Measurements from ENCODE around the gene PTGIS. TPM values are rescaled to one million over a fixed set of nuclear protein-coding genes. Genes with fewer than 3 reads are reported as not detected.
A peak's percentile ranks its signal among the peaks of the same experiment; 100 is the strongest.

The PTGIS gene
- total and polyA plus RNA-seq, 12 donors = 6.5 to 66.8 (median 20.2) TPM

- Histone ChIP-seq H3K27ac (peak overlapping the region in 6 of 10 donors; percentile 16 to 53 (median 22)), H3K4me1 (peaks cover 7 to 66% (median 26%) of the 10 kb centered on the region in 9 donors), H3K9me3 (no peaks in the 10 kb centered on the region), H3K27me3 (peaks cover 0 to 10% (median 0%) of the 10 kb centered on the region in 7 donors), H3K4me3 (no peak overlapping the region), H3K36me3 (no peaks in the 10 kb centered on the region)
- intact Hi-C loops (cut with DNase I) = loop anchor here in 1 of 10 donors (5.0 kb wide), 1 partner anchor 35 kb away; no protein-coding TSS in a partner anchor
- DNase-seq (no peak), ATAC-seq (no peak)
- WGBS, 2 donors = 68 to 71% methylated on average over 5 of the region's 5 CpGs
- no peak for TF ChIP-seq CTCF (IDR thresholded peaks at IDR 0.05)
Observed at GRCh38 chr20:49557449-49557848, 10.5 kb downstream of the PTGIS start.

GRCh38 chr20:49556621-49557020 lies 11.3 kb downstream of the PTGIS start:
- H3K9me3 ChIP-seq = no peaks in the 10 kb centered on the region
- DNase-seq (no peak), ATAC-seq (no peak)
- H3K27ac ChIP-seq = peak overlapping the region in 4 of 10 donors; percentile 16 to 53 (median 36)
- intact Hi-C loops (cut with DNase I) = loop anchor here in 1 of 10 donors (5.0 kb wide), 1 partner anchor 36 kb away; no protein-coding TSS in a partner anchor
- TF ChIP-seq CTCF (IDR thresholded peaks at IDR 0.05) = no peak
- no peak overlapping the region for H3K4me3 ChIP-seq
- H3K27me3 ChIP-seq = peaks cover 0 to 10% (median 0%) of the 10 kb centered on the region in 7 donors
- peaks cover 0 to 64% (median 24%) of the 10 kb centered on the region in 9 donors for H3K4me1 ChIP-seq
- H3K36me3 ChIP-seq = no peaks in the 10 kb centered on the region

GRCh38 chr20:49549801-49550551 lies 18.0 kb downstream of the PTGIS start:
- intact Hi-C loops (cut with DNase I) = loop anchor here in 8 of 10 donors (5.0 to 10.0 kb wide), 4 partner anchors 37 to 375 kb away; no protein-coding TSS in a partner anchor
- TF ChIP-seq CTCF (IDR thresholded peaks at IDR 0.05) = no peak
- Histone ChIP-seq H3K36me3 (peaks cover 0 to 35% (median 0%) of the 10 kb centered on the region in 9 donors), H3K4me1 (peaks cover 0 to 32% (median 9%) of the 10 kb centered on the region in 9 donors), H3K27ac (no peak overlapping the region), H3K9me3 (peaks cover 0 to 10% (median 0%) of the 10 kb centered on the region in 11 donors), H3K27me3 (no peaks in the 10 kb centered on the region), H3K4me3 (no peak overlapping the region)
- no peak for DNase-seq
- WGBS, 2 donors = 83 to 86% methylated on average over 8 of the region's 8 CpGs
- no peak for ATAC-seq

- no peak for ATAC-seq
- Histone ChIP-seq H3K27ac (no peak overlapping the region), H3K9me3 (peaks cover 0 to 10% (median 0%) of the 10 kb centered on the region in 11 donors), H3K4me3 (no peak overlapping the region), H3K36me3 (peaks cover 0 to 50% (median 0%) of the 10 kb centered on the region in 9 donors), H3K27me3 (no peaks in the 10 kb centered on the region), H3K4me1 (peaks cover 0 to 24% (median 9%) of the 10 kb centered on the region in 9 donors)
- 97 to 100% methylated on average over 1 of the region's 1 CpG for whole genome bisulfite sequencing, 2 donors
- DNase-seq = no peak
- TF ChIP-seq CTCF (IDR thresholded peaks at IDR 0.05) = no peak
- intact Hi-C loops (cut with DNase I) = loop anchor here in 6 of 10 donors (10.0 kb wide), 2 partner anchors 296 to 376 kb away; no protein-coding TSS in a partner anchor
Observed at GRCh38 chr20:49548371-49548947, 19.5 kb downstream of the PTGIS start.

Measured in heart right ventricle (tissue), 16 donors.